T-helper 1 cell (primary cell): ENCODE measurements around the gene STPG4.

Experiments used
- DNase-seq, 5 donors: peaks; one replicate each; pipeline ENCODE4 v3.0.0-alpha.2; 2012 to 2020

Gene STPG4

DNA sequence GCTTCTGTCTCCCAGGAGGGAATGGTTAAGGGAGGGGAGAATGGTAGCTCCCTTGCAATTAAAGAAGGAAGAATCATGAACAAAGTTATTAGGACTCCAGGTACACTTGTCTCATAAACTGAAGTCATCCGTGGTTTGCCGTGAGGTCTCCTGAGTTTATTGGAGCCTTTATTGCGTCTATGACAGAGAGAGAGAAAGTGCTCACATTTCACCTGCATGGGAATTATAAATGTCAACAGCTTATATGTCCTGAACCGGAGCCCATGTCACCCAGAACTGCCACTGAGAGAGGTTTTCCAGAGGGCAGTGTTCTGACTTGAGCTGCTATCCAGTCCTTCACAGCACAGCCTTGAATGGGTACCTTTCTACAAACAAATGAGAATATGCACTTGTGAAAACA lies 104.3 kb downstream of the STPG4 start:
- no peak for DNase-seq

DNA sequence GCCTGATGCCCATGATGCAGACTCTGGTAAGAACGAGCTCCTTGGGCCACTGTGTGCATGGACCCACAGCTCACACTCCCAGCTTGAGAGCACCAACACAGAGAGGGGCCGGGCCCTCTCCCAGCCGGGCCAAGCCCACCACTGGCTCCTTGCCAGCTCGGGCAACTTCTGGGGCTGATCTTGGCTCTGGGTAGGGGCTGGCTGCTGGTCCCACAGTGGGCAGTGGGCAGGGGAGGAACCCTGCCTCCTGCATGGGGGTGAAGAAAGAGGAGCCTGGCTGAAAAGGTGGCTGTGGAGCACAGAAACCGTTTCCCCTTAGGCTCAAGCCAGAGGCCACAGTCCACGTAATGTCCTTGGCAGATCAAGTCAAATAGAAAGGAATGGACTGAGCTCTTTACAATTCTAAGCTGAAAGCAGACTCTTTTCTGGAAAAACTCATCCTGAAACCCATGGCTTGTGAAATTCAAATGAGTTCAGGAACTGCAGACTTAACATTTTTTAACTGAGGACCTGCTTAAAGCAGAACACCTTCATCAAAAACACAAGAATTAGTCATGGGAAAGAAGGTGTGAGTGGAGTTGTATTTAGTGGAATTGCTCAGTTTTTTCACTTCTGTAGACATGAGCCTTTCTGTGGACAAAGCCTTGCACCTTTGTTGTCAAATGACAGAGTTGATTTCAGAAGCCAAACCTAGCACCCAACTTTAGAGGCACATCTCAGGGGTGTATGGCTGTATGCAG lies 104.9 kb downstream of the STPG4 start:
- no peak for DNase-seq

DNA sequence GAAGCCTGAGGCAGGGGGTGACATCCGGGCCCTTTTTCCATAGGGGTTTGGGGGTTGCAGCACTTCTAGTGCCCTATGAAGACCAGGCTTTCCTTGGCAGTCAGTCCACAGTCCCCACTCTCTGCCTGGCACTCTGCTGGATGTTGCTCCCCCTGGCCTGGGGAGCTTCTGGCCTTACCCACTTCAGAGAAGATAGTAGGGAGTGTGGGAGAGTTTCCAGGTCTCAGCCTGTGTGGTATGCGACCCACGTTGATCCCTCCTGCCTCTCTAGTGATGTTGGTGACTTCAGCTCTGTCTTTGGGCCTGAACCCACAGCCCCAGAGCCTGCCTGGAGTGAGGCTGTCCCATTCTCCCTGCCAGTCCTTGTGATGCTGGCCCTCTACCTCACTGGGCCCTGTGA lies 105.6 kb downstream of the STPG4 start:
- DNase-seq: no peak

DNA sequence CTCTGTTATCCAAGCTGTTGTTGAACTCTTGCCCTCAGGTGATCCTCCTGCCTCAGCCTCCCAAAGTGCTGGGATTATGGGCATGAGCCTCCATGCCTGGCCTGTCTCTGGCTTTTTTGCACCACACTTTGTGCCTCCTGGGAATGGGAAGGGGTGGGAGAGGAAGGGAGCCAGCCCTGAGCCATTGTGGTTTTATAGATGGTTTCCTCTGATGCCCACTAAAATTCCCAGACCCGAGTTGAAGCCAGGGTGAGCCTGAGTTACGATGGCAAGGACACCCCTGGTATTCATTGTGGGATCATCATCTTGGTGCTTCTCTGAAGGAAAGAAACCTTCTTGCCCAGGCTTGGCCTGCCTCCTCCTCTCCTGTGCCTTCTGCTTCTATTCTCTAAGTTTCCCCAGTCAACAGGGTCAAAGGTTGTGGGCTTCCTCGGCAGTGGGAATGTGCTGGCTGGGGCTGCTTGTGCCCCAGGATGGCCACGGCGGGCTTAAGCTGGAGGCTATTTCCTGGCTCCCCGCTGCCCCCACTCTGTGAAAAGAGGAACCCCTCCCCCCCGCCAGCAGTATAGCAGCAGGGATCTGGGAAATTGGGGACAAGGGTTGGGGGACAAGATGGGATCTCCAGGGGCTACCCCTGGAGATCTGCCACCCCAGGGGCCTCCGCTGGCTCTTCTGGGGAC lies 106.2 kb downstream of the STPG4 start:
- no peak for DNase-seq

DNA sequence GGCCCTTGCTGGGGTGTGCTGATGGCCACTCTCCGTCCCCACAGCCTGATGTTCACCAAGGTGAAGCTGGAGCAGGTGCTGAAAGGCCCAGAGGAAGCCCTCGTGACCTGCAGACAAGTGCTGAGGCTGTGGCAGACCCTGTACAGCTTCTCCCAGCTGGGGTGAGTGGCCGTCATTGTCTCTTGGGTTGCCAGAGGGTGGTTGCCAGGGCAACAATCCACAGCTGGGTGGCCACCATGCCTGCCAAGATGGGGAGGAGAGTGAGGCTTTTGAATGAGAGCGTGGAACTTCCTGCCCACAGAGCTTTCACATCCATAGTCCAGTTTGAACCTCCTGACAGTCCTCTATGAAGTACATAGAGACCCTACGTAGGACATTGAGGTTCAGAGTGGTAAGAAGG lies 108.8 kb downstream of the STPG4 start:
- DNase-seq: no peak

DNA sequence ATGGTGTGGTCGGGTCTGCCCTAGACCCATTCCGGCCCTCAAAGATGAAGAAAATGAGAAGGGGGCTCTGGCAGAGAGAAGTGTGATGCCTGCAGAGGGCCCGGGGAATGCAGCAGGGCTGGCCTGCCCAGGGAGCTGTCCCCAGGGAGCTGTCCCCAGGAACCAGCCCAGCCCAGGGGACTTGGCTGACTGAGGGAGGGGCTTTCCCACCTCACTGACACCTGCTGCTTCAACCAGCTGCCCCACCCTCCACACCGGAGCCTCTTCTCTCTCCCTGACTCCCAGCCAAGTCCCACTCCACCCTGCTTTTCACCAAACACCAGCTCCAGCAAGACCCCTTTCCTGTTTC lies 111.2 kb downstream of the STPG4 start:
- no peak for DNase-seq

DNA sequence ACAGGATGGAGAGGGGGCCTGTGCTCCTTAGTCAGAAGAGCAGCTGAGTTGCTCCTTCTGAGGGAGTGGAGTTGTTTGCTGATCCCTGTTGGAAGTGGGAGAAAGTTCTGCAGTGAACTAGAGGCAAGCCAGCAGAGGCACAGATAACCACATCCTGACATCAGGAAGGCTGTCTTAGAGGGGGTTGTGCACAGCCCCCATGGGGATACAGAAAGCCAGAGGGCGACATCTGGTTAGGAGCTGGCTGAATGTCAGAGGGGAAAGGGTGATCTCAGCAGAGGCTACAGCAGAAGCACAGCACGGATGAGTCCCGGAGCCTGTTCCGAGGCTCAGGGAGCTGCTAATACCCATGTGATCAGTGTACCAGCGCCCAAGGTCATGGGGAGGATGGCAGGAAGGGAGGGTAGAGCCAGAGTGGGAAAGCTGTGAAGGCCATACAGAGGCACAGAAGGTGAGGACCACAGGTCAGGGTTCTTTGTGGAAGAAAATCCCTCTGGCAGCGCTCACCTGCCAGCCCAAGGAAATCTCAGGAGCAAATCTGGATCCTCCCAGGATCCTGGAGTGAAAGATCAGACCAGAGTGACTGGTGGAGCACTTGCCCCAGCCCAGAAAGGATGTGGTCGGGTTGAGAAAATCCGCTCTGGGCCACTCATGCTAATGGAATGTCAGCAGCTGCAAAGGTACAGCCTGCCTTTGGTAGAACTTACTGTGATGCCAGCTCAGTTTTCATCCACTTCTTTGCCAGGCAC lies 111.8 kb downstream of the STPG4 start:
- no peak for DNase-seq

DNA sequence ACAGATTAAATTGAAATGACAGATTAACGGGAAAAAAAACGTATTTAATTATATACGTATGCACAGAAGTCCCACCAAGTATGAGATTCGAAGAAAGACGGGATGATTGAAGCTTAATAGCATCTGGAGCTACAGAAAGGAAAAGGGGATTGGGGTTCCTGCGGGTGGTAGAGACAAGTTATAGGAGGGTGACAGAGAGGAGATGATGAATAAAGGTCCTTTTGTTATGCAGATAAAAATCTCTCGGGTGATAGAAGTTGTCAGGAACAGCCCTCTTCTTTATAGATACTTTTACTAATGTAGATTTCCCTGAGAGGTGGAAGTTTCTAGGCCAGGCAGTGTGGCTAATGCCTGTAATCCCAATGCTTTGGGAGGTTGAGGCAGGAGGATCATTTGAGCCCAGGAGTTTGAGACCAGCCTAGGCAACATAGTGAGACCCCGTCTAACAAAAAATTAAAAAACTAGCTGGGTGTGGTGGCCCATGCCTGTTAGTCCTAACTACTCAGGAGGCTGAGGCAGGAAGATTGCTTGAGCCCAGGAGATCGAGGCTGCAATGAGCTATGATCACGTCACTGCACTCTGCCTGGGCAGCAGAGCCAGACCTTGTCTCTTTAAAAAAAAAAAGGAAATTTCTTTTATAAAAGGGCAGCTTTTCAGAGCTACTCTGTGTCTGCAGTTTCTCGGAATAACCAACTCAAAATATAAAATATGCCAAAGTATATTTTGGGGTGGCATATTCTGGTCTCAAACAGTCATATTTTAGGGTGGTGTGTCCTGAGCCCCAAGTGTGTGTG lies 113.0 kb downstream of the STPG4 start:
- no peak for DNase-seq

DNA sequence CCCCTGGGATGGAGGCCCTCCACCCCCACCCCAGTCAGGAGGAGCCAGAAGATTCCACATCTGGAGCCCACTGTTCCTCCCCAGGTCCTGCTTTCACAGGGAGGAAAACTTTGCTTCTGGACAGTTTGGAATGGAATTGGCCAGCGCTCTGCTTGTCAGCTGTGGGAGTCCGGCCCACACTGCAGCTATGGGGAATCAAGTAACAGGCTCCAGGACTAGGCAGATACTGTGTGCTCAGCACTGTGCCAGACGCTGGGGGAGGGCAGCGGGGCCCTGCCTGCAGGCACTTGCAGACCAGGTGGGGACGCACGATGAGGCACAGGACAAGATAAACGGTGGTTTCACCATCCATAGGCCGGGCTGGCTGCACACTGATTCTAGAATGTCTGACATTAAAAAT lies 114.0 kb downstream of the STPG4 start:
- no peak for DNase-seq

DNA sequence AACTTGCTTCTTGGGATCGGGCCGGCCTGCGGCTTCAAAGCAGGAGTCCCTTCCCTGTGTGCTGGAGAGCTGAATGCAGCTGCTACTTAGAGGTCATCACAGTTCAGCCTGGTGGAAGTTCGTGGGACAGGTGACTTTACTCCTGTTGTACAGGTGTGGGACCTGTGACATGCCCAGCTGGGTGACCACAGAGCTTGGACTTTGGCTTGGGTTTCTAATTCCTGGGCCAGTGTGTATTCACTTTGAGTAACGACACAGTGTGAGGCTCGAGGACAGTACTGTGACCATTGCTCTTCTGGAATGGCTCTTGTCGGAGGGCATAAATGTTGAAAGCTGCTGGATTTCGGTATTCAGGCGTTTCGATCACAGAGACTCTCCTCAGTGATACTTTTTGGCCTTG lies 114.5 kb downstream of the STPG4 start:
- no peak for DNase-seq

DNA sequence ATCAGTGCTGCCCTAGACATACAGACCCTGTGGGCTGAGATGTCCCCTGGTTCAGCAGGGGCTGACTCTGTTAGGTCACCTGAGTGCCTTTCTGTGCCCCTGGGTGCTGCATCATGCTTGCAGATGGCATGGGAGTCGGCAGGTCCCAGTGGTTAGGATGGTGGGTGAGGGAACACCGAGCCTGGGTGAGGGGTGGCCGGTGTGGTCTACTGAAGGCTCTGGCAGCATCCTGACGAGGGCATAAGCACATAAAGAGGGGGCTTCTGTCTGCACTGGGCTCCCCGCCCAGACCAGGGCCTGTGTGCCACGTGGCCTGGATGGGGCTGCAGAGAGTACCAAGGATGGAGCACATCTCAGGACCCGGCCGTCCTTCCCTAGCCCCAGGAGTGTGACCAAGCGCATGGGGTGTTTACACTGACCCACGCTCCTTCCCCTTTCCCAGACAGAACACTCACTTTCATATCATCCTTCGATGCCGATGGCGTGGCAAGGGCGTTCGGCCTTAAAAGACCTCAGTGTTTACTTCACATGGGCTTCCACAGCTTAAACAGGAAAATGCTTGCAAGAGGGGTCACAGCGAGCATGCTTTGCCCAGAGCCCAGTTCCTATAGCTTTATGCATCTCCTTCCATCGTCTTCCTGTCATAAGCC lies 115.1 kb downstream of the STPG4 start:
- DNase-seq: no peak

DNA sequence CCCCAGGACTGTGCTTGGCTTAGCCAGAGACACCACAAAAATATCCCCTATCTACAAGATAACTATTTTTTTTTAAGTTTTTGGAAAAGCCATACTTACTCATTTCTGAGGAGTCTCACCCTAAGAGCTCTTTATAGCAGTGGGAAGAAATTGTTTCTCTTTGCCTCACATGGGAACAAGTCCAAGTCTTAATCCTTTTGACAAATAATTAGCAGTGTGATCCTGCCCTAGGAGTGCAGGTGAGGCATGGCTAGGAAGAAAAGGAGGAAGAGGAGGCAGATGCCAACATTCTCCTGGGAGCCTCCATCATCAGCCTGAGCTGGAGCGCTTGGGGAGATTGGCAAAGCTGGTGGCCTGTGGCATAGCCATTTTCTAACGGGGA lies 115.6 kb downstream of the STPG4 start:
- no peak for DNase-seq

DNA sequence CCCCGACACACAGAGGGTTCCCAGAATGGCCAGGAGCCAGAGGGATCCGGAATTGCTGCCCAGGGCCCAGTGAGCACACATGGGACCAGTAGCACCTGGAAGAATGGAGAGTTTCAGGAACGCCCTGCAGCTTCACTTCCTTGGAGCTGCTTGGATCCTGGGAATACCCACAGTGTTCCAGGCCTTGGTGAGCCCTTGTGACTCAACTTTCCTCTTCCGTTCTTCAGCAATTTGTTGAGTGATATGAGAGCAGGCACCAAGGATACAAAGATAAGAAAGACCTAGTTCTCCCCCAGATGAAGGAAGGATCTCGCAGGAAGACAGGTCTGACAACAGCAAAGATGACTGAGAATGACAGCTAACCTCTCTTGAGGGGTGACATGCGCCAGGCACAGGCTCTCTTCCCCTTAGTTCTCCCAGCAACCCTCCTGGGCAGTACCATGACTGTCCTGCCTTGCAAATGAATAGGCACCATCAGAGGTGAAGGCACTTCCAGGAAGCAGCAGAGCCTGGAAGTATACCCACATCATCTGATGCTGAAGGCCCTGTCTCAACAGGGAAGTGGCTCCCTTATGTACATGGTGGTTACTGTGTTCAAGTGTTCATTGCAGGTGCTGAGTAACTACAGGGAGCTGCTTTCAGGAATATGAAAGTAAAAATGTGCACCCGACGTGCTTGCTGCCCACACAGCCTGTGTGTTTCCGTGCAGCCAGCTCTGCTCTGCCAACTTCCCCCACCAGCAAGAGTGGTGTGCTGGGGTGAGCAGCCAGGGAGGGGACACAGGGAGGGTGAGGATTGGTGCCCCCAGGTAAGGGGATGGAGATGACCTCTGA lies 116.2 kb downstream of the STPG4 start:
- peak in 1 of 5 donors; percentile 57 for DNase-seq

DNA sequence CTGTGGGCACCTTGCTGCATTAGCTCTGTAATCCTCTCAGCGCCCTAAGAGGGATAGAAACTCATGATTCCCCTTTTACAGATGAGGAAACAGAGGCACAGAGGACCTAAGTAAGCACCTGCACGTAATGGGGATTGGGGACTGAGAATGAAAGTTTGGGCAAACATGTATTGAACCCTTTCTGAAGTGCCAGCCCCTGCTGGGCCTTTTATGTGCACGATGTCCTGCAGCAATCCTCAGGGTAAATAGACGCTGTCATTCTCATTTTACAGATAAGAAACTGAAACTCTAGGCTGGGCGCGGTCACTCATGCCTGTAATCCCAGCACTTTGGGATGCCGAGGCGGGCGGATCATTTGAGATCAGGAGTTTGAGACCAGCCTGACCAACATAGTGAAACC lies 117.4 kb downstream of the STPG4 start:
- DNase-seq: no peak
